SK-N-SH treated with all-trans-retinoic acid at 6 μM for 48 hours (cell line): ENCODE measurements around the gene HOOK2.
"Not testable (repeated sequence)": the region's sequence is repeated elsewhere in the genome, so short reads cannot be mapped to it uniquely, and the experiment has no call there.

ENCODE experiments used
- ATAC-seq: fragments of 200-7000 bp; cut with Tn5 transposase; 3 replicates; pipeline ENCODE4 v1.9.1; 2020; ENCODE audit warnings: mild to moderate bottlenecking, moderate library complexity
- ARNTL ChIP-seq: fragments of 450-650 bp; formaldehyde crosslinking; IDR thresholded peaks from 2 replicates; pipeline ENCODE4 v1.5.0; 2020; ENCODE audit warnings: low read depth, mild to moderate bottlenecking, moderate library complexity, borderline replicate concordance
- BACH2 ChIP-seq: fragments of 250-450 bp; sonication (Bioruptor Pico); IDR thresholded peaks from 2 replicates; pipeline ENCODE4 v1.9.0; 2021; ENCODE audit warnings: mild to moderate bottlenecking, borderline replicate concordance
- CREB5 ChIP-seq: fragments of 250-450 bp; sonication (Bioruptor Pico); IDR thresholded peaks from 2 replicates; pipeline ENCODE4 v1.5.1; 2020; ENCODE audit warnings: low read depth, mild to moderate bottlenecking, moderate library complexity
- CSRNP3 ChIP-seq: fragments of 250-450 bp; sonication (Bioruptor Pico); IDR thresholded peaks from 2 replicates; pipeline ENCODE4 v1.5.1; 2021; ENCODE audit warnings: mild to moderate bottlenecking, moderate library complexity
- ESRRG ChIP-seq: fragments of 250-450 bp; sonication (Bioruptor Pico); IDR thresholded peaks from 2 replicates; pipeline ENCODE4 v1.6.1; 2021; ENCODE audit warnings: mild to moderate bottlenecking
- GLIS3 ChIP-seq: fragments of 250-450 bp; sonication (Bioruptor Pico); IDR thresholded peaks from 2 replicates; pipeline ENCODE4 v1.5.0; 2020; ENCODE audit warnings: mild to moderate bottlenecking, moderate library complexity
- ISL1 ChIP-seq: fragments of 250-450 bp; sonication (Bioruptor Pico); IDR thresholded peaks from 2 replicates; pipeline ENCODE4 v2.1.2; 2022; ENCODE audit warnings: mild to moderate bottlenecking, moderate library complexity
- OSR1 ChIP-seq: fragments of 250-450 bp; sonication (Bioruptor Pico); IDR thresholded peaks from 2 replicates; pipeline ENCODE4 v1.8.0; 2022; ENCODE audit warnings: moderate library complexity, mild to moderate bottlenecking, inconsistent platforms
- PPARA ChIP-seq: fragments of 250-450 bp; sonication (Bioruptor Pico); IDR thresholded peaks from 2 replicates; pipeline ENCODE4 v1.5.0; 2020; ENCODE audit warnings: mild to moderate bottlenecking, borderline replicate concordance
- RARB ChIP-seq: fragments of 250-450 bp; sonication (Bioruptor Pico); IDR thresholded peaks from 2 replicates; pipeline ENCODE4 v1.8.0; 2021; ENCODE audit warnings: mild to moderate bottlenecking, moderate library complexity
- SNAI2 ChIP-seq: fragments of 250-450 bp; sonication (Bioruptor Pico); IDR thresholded peaks from 2 replicates; pipeline ENCODE4 v1.5.0; 2020; ENCODE audit warnings: mild to moderate bottlenecking, moderate library complexity
- TCF4 ChIP-seq: fragments of 250-450 bp; sonication (Bioruptor Pico); IDR thresholded peaks from 2 replicates; pipeline ENCODE4 v1.8.0; 2021; ENCODE audit warnings: mild to moderate bottlenecking, moderate library complexity, borderline replicate concordance
- TOX ChIP-seq: fragments of 250-450 bp; sonication (Bioruptor Pico); IDR thresholded peaks from 2 replicates; pipeline ENCODE4 v1.8.0; 2021; ENCODE audit warnings: mild to moderate bottlenecking, moderate library complexity, borderline replicate concordance
- ZC3H10 ChIP-seq: fragments of 250-450 bp; sonication (Bioruptor Pico); IDR thresholded peaks from 2 replicates; pipeline ENCODE4 v1.5.1; 2021; ENCODE audit warnings: mild to moderate bottlenecking, moderate library complexity
- ZFP3 ChIP-seq: fragments of 250-450 bp; sonication (Bioruptor Pico); IDR thresholded peaks from 2 replicates; pipeline ENCODE4 v1.5.0; 2020; ENCODE audit warnings: mild to moderate bottlenecking, moderate library complexity
- ZFP30 ChIP-seq: fragments of 450-650 bp; formaldehyde crosslinking; IDR thresholded peaks from 2 replicates; pipeline ENCODE4 v1.5.0; 2022; ENCODE audit warnings: mild to moderate bottlenecking, moderate library complexity
- ZNF565 ChIP-seq: fragments of 450-650 bp; formaldehyde crosslinking; conservative IDR thresholded peaks from 2 replicates; pipeline ENCODE4 v1.5.0; 2020; ENCODE audit warnings: low read depth, mild to moderate bottlenecking, moderate library complexity
- ZNF70 ChIP-seq: fragments of 450-650 bp; formaldehyde crosslinking; IDR thresholded peaks from 2 replicates; pipeline ENCODE4 v1.5.0; 2020; ENCODE audit warnings: mild to moderate bottlenecking, moderate library complexity
- ZNF8 ChIP-seq: fragments of 450-650 bp; formaldehyde crosslinking; IDR thresholded peaks from 2 replicates; pipeline ENCODE4 v1.5.0; 2020; ENCODE audit warnings: mild to moderate bottlenecking, moderate library complexity
- TF ChIP-seq, protein P1 (sequence below): fragments of 250-450 bp; sonication (Bioruptor Pico); IDR thresholded peaks from 2 replicates; pipeline ENCODE4 v1.5.0; 2020; ENCODE audit warnings: mild to moderate bottlenecking, moderate library complexity
- TF ChIP-seq, protein P2 (sequence below): fragments of 250-450 bp; sonication (Bioruptor Pico); IDR thresholded peaks from 2 replicates; pipeline ENCODE4 v1.8.0; 2020; ENCODE audit warnings: mild to moderate bottlenecking, moderate library complexity, borderline replicate concordance

The HOOK2 gene

GRCh38 chr19:12800923-12801465, 25.6 kb upstream of the HOOK2 start:
- TF ChIP-seq ARNTL: no peak
- no peak for TF ChIP-seq BACH2 (CRISPR knock-in tag)
- TF ChIP-seq, protein P1, sequence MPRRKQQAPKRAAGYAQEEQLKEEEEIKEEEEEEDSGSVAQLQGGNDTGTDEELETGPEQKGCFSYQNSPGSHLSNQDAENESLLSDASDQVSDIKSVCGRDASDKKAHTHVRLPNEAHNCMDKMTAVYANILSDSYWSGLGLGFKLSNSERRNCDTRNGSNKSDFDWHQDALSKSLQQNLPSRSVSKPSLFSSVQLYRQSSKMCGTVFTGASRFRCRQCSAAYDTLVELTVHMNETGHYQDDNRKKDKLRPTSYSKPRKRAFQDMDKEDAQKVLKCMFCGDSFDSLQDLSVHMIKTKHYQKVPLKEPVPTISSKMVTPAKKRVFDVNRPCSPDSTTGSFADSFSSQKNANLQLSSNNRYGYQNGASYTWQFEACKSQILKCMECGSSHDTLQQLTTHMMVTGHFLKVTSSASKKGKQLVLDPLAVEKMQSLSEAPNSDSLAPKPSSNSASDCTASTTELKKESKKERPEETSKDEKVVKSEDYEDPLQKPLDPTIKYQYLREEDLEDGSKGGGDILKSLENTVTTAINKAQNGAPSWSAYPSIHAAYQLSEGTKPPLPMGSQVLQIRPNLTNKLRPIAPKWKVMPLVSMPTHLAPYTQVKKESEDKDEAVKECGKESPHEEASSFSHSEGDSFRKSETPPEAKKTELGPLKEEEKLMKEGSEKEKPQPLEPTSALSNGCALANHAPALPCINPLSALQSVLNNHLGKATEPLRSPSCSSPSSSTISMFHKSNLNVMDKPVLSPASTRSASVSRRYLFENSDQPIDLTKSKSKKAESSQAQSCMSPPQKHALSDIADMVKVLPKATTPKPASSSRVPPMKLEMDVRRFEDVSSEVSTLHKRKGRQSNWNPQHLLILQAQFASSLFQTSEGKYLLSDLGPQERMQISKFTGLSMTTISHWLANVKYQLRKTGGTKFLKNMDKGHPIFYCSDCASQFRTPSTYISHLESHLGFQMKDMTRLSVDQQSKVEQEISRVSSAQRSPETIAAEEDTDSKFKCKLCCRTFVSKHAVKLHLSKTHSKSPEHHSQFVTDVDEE: no peak
- no peak for TF ChIP-seq ZFP30 (CRISPR knock-in tag)
- TF ChIP-seq ISL1 (CRISPR knock-in tag): no peak
- TF ChIP-seq, protein P2, sequence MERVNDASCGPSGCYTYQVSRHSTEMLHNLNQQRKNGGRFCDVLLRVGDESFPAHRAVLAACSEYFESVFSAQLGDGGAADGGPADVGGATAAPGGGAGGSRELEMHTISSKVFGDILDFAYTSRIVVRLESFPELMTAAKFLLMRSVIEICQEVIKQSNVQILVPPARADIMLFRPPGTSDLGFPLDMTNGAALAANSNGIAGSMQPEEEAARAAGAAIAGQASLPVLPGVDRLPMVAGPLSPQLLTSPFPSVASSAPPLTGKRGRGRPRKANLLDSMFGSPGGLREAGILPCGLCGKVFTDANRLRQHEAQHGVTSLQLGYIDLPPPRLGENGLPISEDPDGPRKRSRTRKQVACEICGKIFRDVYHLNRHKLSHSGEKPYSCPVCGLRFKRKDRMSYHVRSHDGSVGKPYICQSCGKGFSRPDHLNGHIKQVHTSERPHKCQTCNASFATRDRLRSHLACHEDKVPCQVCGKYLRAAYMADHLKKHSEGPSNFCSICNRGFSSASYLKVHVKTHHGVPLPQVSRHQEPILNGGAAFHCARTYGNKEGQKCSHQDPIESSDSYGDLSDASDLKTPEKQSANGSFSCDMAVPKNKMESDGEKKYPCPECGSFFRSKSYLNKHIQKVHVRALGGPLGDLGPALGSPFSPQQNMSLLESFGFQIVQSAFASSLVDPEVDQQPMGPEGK (CRISPR knock-in tag): no peak
- no peak for TF ChIP-seq ZFP3 (CRISPR knock-in tag)
- TF ChIP-seq TCF4: no peak
- no peak for TF ChIP-seq ESRRG (CRISPR knock-in tag)
- TF ChIP-seq RARB: no peak
- TF ChIP-seq ZNF8 (CRISPR knock-in tag): no peak
- no peak for TF ChIP-seq OSR1 (CRISPR knock-in tag)
- no peak for TF ChIP-seq TOX (CRISPR knock-in tag)
- no peak for TF ChIP-seq PPARA (CRISPR knock-in tag)
- TF ChIP-seq ZC3H10 (CRISPR knock-in tag): no peak
- TF ChIP-seq CREB5 (CRISPR knock-in tag): no peak
- no peak for TF ChIP-seq CSRNP3 (CRISPR knock-in tag)
- no peak for TF ChIP-seq ZNF70 (CRISPR knock-in tag)
- peak; percentile 23 for ATAC-seq

DNA sequence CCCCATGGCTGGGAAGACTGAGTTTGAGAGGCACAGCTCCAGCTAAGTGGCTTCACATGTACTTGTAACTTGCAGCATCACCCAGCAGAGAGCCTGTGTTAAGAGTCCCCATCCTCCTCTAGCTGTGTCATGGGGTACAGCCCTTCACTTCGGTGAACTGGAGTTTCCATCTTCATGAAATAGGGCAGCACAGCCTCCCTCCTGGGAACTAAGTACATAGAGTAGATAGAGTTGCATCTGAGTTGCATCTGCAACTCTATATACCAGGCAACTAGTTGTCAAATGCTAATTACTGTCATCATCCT, 25.1 kb upstream of the HOOK2 start:
- TF ChIP-seq ZC3H10 (CRISPR knock-in tag) (no peak), ZNF8 (CRISPR knock-in tag) (no peak), GLIS3 (no peak), RARB (no peak)
- ATAC-seq: no peak

DNA sequence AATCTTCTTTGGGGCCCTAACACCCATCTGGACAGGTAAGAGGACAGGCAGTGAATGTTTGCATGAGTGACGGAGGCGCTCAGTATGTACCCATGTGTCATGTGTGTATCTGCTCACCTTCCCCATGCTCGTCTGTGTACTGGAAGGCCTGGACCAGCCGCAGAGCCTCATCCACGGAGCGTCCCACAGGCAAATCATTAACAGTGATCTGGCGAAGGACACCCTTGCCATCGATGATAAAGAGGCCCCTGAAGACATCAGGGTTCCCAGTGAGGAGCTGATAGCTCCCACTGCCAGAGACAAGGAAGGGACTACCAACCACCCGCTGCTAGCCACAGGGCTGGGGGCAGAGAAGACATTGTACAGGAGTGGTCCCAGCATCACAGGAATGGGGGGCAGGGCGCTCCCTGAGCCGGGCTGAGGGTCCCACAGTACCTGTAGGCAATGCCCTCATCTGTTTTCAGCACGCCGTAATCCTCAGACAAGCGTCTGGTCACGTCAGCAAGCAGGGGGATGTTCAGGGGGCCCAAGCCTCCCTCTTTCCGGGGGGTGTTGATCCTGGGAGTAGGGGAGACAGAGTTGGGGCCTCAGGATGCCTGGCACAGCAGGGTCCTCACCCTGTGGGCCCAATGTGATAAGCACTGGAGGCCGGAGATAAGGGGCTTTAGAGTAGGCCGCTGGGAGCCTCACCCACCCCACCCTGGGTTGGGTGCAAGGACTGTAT, 24.6 kb upstream of the HOOK2 start:
- TF ChIP-seq GLIS3: no peak
- no peak for TF ChIP-seq SNAI2 (CRISPR knock-in tag)
- no peak for TF ChIP-seq ZNF565 (CRISPR knock-in tag)
- TF ChIP-seq CSRNP3 (CRISPR knock-in tag): no peak
- no peak for TF ChIP-seq ZFP30 (CRISPR knock-in tag)
- TF ChIP-seq, protein P2 (CRISPR knock-in tag): no peak
- no peak for TF ChIP-seq CREB5 (CRISPR knock-in tag)
- no peak for ATAC-seq

DNA sequence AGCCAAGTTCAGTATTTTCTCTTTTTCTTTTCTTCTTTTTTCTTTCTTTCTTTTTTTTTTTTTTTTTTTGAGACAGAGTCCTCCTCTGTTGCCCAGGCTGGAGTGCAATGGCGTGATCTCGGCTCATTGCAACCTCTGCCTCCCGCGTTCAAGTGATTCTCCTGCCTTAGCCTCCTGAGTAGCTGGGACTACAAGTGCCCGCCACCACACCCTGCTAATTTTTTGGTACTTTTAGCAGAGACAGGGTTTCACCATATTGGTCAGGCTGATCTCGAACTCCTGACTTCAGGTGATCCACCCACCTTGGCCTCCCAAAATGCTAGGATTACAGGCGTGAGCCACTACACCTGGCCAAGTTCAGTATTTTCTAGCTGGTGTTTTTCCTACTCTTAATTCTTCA, 22.3 kb upstream of the HOOK2 start:
- ATAC-seq: not testable (repeated sequence)
